ENCODE measurements around the gene SSH3. TPM values are rescaled to one million over a fixed set of nuclear protein-coding genes. Genes with fewer than 3 reads are reported as not detected.
A peak's percentile ranks its signal among the peaks of the same experiment; 100 is the strongest.

Gene SSH3
- total RNA-seq, 3 donors from 2014 or later, result 28.8 to 55.2 (median 34.4) TPM

- Histone ChIP-seq H3K36me3 (peaks cover 22% of the 10 kb centered on the region), H3K27me3 (no peaks in the 10 kb centered on the region), H3K4me3 (no peak overlapping the region), H3K9me3 (no peaks in the 10 kb centered on the region), H3K27ac (peak overlapping the region in 1 of 2 donors; percentile 35), H3K4me1 (peaks cover 14% of the 10 kb centered on the region in 2 donors)
- intact Hi-C loops (cut with DNase I; ENCODE audit: low total_unique reads), result no loop called here
- DNase-seq (ENCODE audit: low spot score in 2 of 2), result no peak
- TF ChIP-seq, protein P1, sequence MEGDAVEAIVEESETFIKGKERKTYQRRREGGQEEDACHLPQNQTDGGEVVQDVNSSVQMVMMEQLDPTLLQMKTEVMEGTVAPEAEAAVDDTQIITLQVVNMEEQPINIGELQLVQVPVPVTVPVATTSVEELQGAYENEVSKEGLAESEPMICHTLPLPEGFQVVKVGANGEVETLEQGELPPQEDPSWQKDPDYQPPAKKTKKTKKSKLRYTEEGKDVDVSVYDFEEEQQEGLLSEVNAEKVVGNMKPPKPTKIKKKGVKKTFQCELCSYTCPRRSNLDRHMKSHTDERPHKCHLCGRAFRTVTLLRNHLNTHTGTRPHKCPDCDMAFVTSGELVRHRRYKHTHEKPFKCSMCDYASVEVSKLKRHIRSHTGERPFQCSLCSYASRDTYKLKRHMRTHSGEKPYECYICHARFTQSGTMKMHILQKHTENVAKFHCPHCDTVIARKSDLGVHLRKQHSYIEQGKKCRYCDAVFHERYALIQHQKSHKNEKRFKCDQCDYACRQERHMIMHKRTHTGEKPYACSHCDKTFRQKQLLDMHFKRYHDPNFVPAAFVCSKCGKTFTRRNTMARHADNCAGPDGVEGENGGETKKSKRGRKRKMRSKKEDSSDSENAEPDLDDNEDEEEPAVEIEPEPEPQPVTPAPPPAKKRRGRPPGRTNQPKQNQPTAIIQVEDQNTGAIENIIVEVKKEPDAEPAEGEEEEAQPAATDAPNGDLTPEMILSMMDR (IDR thresholded peaks at IDR 0.05), result no peak
- TF ChIP-seq POLR2AphosphoS5 (IDR thresholded peaks at IDR 0.05) (no peak), POLR2A (IDR thresholded peaks at IDR 0.05) (no peak)
Measured at GRCh38 chr11:67282155-67282875, 21.0 kb upstream of the SSH3 start.

- no peak for DNase-seq (ENCODE audit: low spot score in 2 of 2)
- Histone ChIP-seq H3K27me3 (no peaks in the 10 kb centered on the region), H3K9me3 (no peaks in the 10 kb centered on the region), H3K4me3 (no peak overlapping the region), H3K4me1 (peaks cover 13 to 14% of the 10 kb centered on the region in 2 donors), H3K27ac (peak overlapping the region in 1 of 2 donors; percentile 35), H3K36me3 (peaks cover 22% of the 10 kb centered on the region)
- intact Hi-C loops (cut with DNase I; ENCODE audit: low total_unique reads), result no loop called here
- TF ChIP-seq, protein P1 (IDR thresholded peaks at IDR 0.05), result no peak
- TF ChIP-seq POLR2A (IDR thresholded peaks at IDR 0.05) (no peak), POLR2AphosphoS5 (IDR thresholded peaks at IDR 0.05) (no peak)
Measured at GRCh38 chr11:67282876-67283371, 20.4 kb upstream of the SSH3 start.

GRCh38 chr11:67283481-67283963, 19.8 kb upstream of the SSH3 start:
- DNase-seq (ENCODE audit: low spot score in 2 of 2), result no peak
- peaks cover 22% of the 10 kb centered on the region for H3K36me3 ChIP-seq
- H3K4me3 ChIP-seq, result no peak overlapping the region

GRCh38 chr11:67284811-67285540, 18.4 kb upstream of the SSH3 start:
- Histone ChIP-seq H3K4me3 (no peak overlapping the region), H3K9me3 (no peaks in the 10 kb centered on the region), H3K36me3 (peaks cover 22% of the 10 kb centered on the region), H3K27me3 (no peaks in the 10 kb centered on the region), H3K4me1 (peaks cover 8 to 13% of the 10 kb centered on the region in 2 donors), H3K27ac (no peak overlapping the region)
- DNase-seq (ENCODE audit: low spot score in 2 of 2), result no peak
- TF ChIP-seq POLR2A (IDR thresholded peaks at IDR 0.05) (no peak), POLR2AphosphoS5 (IDR thresholded peaks at IDR 0.05) (no peak)
- TF ChIP-seq, protein P1 (IDR thresholded peaks at IDR 0.05), result no peak
- intact Hi-C loops (cut with DNase I; ENCODE audit: low total_unique reads), result no loop called here

More at GRCh38 chr11:67283481-67283963, 19.8 kb upstream of the SSH3 start:
- peak overlapping the region in 1 of 2 donors; percentile 35 for H3K27ac ChIP-seq
- intact Hi-C loops (cut with DNase I; ENCODE audit: low total_unique reads), result no loop called here
- H3K4me1 ChIP-seq, result peaks cover 9 to 11% of the 10 kb centered on the region in 2 donors
- TF ChIP-seq POLR2AphosphoS5 (IDR thresholded peaks at IDR 0.05) (no peak), POLR2A (IDR thresholded peaks at IDR 0.05) (no peak)
- TF ChIP-seq, protein P1 (IDR thresholded peaks at IDR 0.05), result no peak
- H3K9me3 ChIP-seq, result no peaks in the 10 kb centered on the region
- H3K27me3 ChIP-seq, result no peaks in the 10 kb centered on the region

Data from breast epithelium (tissue), 4 donors.